Stomach smooth muscle (tissue), 2 donors: ENCODE results near the gene ZDHHC19.
"Not testable (repeated sequence)": the region's sequence is repeated elsewhere in the genome, so short reads cannot be mapped to it uniquely, and the experiment has no call there.

ENCODE experiments used
- H3K27ac ChIP-seq: one replicate; pipeline ENCODE4 v1.7.0; 2013; ENCODE audit warnings: mild to moderate bottlenecking, low read length, inconsistent platforms
- H3K27me3 ChIP-seq, 2 donors: one replicate each; pipeline ENCODE4 v1.7.0; 2013; ENCODE audit warnings: low read length in 2 of 2; ENCODE audit not compliant: insufficient read depth in 2 of 2, control insufficient read depth in 1 of 2
- H3K36me3 ChIP-seq, 2 donors: one replicate each; pipeline ENCODE4 v1.7.0; 2013; ENCODE audit warnings: low read length in 2 of 2; ENCODE audit not compliant: control insufficient read depth in 2 of 2, insufficient read depth in 2 of 2
- H3K4me1 ChIP-seq: one replicate; pipeline ENCODE4 v1.7.0; 2013; ENCODE audit warnings: low read length; ENCODE audit not compliant: control insufficient read depth, insufficient read depth
- H3K4me3 ChIP-seq, 2 donors: one replicate each; pipeline ENCODE4 v1.7.0; 2013; ENCODE audit warnings: low read length in 2 of 2
- H3K9ac ChIP-seq, 2 donors: one replicate each; pipeline ENCODE4 v1.7.0; 2013; ENCODE audit warnings: low read length in 2 of 2, mild to moderate bottlenecking in 1 of 2
- H3K9me3 ChIP-seq, 2 donors: one replicate each; pipeline ENCODE4 v1.7.0; 2013; ENCODE audit warnings: low read length in 2 of 2; ENCODE audit not compliant: control insufficient read depth in 2 of 2
- donor health status: healthy.
- donor health status: Pancreatic carcinoma.

Gene ZDHHC19

GRCh38 chr3:196210673-196211556 lies at the start of gene ZDHHC19:
TSS of gene ZDHHC19 (minus strand) at chr3:196211400. CDS start at chr3:196211315, 85 bp downstream.
- H3K4me1 ChIP-seq: peaks cover 3% of the 10 kb centered on the region
- H3K27me3 ChIP-seq: peaks cover 0 to 2% of the 10 kb centered on the region in 2 donors
- H3K9ac ChIP-seq: no peak within 1 kb of the TSS
- no peak within 1 kb of the TSS for H3K27ac ChIP-seq
- H3K4me3 ChIP-seq: no peak within 1 kb of the TSS
- H3K36me3 ChIP-seq: no peaks in the 10 kb centered on the region
- H3K9me3 ChIP-seq: no peaks in the 10 kb centered on the region

- Histone ChIP-seq H3K9ac (no peak overlapping the region), H3K4me1 (no peaks in the 10 kb centered on the region), H3K36me3 (peaks cover 7 to 9% of the 10 kb centered on the region in 2 donors), H3K9me3 (no peaks in the 10 kb centered on the region), H3K4me3 (no peak overlapping the region), H3K27me3 (no peaks in the 10 kb centered on the region), H3K27ac (no peak overlapping the region)
These were observed 49.6 kb upstream of the ZDHHC19 start for GRCh38 chr3:196260784-196261183.

- Histone ChIP-seq H3K36me3 (peaks cover 11 to 13% of the 10 kb centered on the region in 2 donors), H3K27me3 (no peaks in the 10 kb centered on the region), H3K9me3 (no peaks in the 10 kb centered on the region), H3K4me1 (no peaks in the 10 kb centered on the region), H3K27ac (no peak overlapping the region), H3K9ac (no peak overlapping the region), H3K4me3 (no peak overlapping the region)
These were observed 44.6 kb upstream of the ZDHHC19 start for GRCh38 chr3:196255776-196256175.

GRCh38 chr3:196254376-196255283 lies 43.4 kb upstream of the ZDHHC19 start:
- H3K36me3 ChIP-seq: peaks cover 11 to 13% of the 10 kb centered on the region in 2 donors
- H3K9me3 ChIP-seq: no peaks in the 10 kb centered on the region
- no peak overlapping the region for H3K27ac ChIP-seq
- no peaks in the 10 kb centered on the region for H3K27me3 ChIP-seq
- no peak overlapping the region for H3K9ac ChIP-seq
- H3K4me3 ChIP-seq: no peak overlapping the region
- H3K4me1 ChIP-seq: no peaks in the 10 kb centered on the region

- H3K9me3 ChIP-seq: no peaks in the 10 kb centered on the region
- no peak overlapping the region for H3K27ac ChIP-seq
- H3K27me3 ChIP-seq: no peaks in the 10 kb centered on the region
- H3K4me1 ChIP-seq: no peaks in the 10 kb centered on the region
- peaks cover 14 to 20% of the 10 kb centered on the region in 2 donors for H3K36me3 ChIP-seq
- no peak overlapping the region for H3K9ac ChIP-seq
- no peak overlapping the region for H3K4me3 ChIP-seq
These were observed 40.7 kb upstream of the ZDHHC19 start for GRCh38 chr3:196251918-196252317.

GRCh38 chr3:196246612-196247308 lies 35.6 kb upstream of the ZDHHC19 start:
- Histone ChIP-seq H3K9me3 (no peaks in the 10 kb centered on the region), H3K27ac (no peak overlapping the region), H3K9ac (no peak overlapping the region), H3K4me1 (no peaks in the 10 kb centered on the region), H3K36me3 (peaks cover 22 to 25% of the 10 kb centered on the region in 2 donors), H3K27me3 (no peaks in the 10 kb centered on the region), H3K4me3 (no peak overlapping the region)

GRCh38 chr3:196244166-196244565 lies 33.0 kb upstream of the ZDHHC19 start:
- H3K9ac ChIP-seq, H3K4me1 ChIP-seq, H3K9me3 ChIP-seq, H3K27me3 ChIP-seq, H3K27ac ChIP-seq, H3K4me3 ChIP-seq: not testable (repeated sequence)
- H3K36me3 ChIP-seq: peaks cover 30 to 31% of the 10 kb centered on the region in 2 donors

- Histone ChIP-seq H3K27ac (no peak overlapping the region), H3K9me3 (no peaks in the 10 kb centered on the region), H3K27me3 (no peaks in the 10 kb centered on the region), H3K36me3 (peaks cover 33 to 41% of the 10 kb centered on the region in 2 donors), H3K4me3 (no peak overlapping the region), H3K9ac (no peak overlapping the region), H3K4me1 (no peaks in the 10 kb centered on the region)
These were observed 30.5 kb upstream of the ZDHHC19 start for GRCh38 chr3:196241704-196242103.

GRCh38 chr3:196240424-196240823 lies 29.2 kb upstream of the ZDHHC19 start:
- no peak overlapping the region for H3K27ac ChIP-seq
- no peak overlapping the region for H3K4me3 ChIP-seq
- H3K36me3 ChIP-seq: peaks cover 30 to 36% of the 10 kb centered on the region in 2 donors
- no peaks in the 10 kb centered on the region for H3K9me3 ChIP-seq
- no peak overlapping the region for H3K9ac ChIP-seq
- no peaks in the 10 kb centered on the region for H3K27me3 ChIP-seq
- H3K4me1 ChIP-seq: no peaks in the 10 kb centered on the region
